IMR-90 (cell line): ENCODE data around the gene UBL5. TPM values are rescaled to one million over a fixed set of nuclear protein-coding genes. Genes with fewer than 3 reads are reported as not detected.
"Not testable (repeated sequence)": the region's sequence is repeated elsewhere in the genome, so short reads cannot be mapped to it uniquely, and the experiment has no call there.

Experiments
- ATAC-seq: fragments of 200-7000 bp; cut with Tn5 transposase; 2 replicates; pipeline ENCODE4 v1.9.1; 2020; ENCODE audit warnings: low read depth, mild to moderate bottlenecking, moderate library complexity
- BruUV-seq: library from RNA; stranded (reverse); fragments of 400-500 nt; replicated peaks from 2 replicates; lab custom pipeline; 2021; lab: Mats Ljungman, UMichigan
- CTCF ChIA-PET: fragments of 300-600 bp; formaldehyde crosslinking; extraction: SDS; loops from one replicate; lab custom pipeline; 2021; ENCODE audit warnings: antibody characterized with exemption; lab: Yijun Ruan, JAX
- POLR2A ChIA-PET: fragments of 300-600 bp; sonication (Branson Sonifier 250); formaldehyde crosslinking; loops from one replicate; lab custom pipeline; 2022; ENCODE audit warnings: antibody characterized with exemption; ENCODE audit not compliant: unreplicated experiment; lab: Charles Lee
- DNase-seq: peaks from one replicate; pipeline ENCODE4 v3.0.0; 2013
- H2AFZ ChIP-seq: replicated peaks from 2 replicates; pipeline ENCODE3; 2013; ENCODE audit warnings: low read length, mild to moderate bottlenecking; ENCODE audit not compliant: poor library complexity
- H2AK5ac ChIP-seq: 2 replicates; pipeline ENCODE4 v1.6.1; 2013; ENCODE audit warnings: low read depth, low read length, inconsistent platforms
- H2AK9ac ChIP-seq: replicated peaks from 2 replicates; pipeline ENCODE3; 2013; ENCODE audit warnings: mild to moderate bottlenecking, low read depth, low read length, moderate library complexity; ENCODE audit not compliant: poor library complexity
- H2BK120ac ChIP-seq: 2 replicates; pipeline ENCODE4 v1.6.1; 2013; ENCODE audit warnings: low read depth, low read length, inconsistent platforms
- H2BK15ac ChIP-seq: 3 replicates; pipeline ENCODE4 v1.6.1; 2013; ENCODE audit warnings: low read depth, low read length, inconsistent platforms
- H2BK20ac ChIP-seq: 2 replicates; pipeline ENCODE4 v1.6.1; 2013; ENCODE audit warnings: low read depth, mild to moderate bottlenecking, inconsistent platforms, low read length, moderate library complexity
- H2BK5ac ChIP-seq: 2 replicates; pipeline ENCODE4 v1.6.1; 2013; ENCODE audit warnings: mild to moderate bottlenecking, low read depth, low read length, inconsistent platforms; ENCODE audit not compliant: poor library complexity, severe bottlenecking
- H3K14ac ChIP-seq: replicated peaks from 2 replicates; pipeline ENCODE4 v1.6.1; 2013; ENCODE audit warnings: low read depth, low read length, inconsistent platforms
- H3K18ac ChIP-seq: 2 replicates; pipeline ENCODE4 v1.6.1; 2013; ENCODE audit warnings: low read depth, low read length, control low read depth
- H3K23ac ChIP-seq: 2 replicates; pipeline ENCODE4 v1.6.1; 2013; ENCODE audit warnings: low read depth, low read length, inconsistent platforms
- H3K27ac ChIP-seq: 2 replicates; pipeline ENCODE4 v1.5.1; 2013; ENCODE audit warnings: mild to moderate bottlenecking, control low read depth, low read length; ENCODE audit not compliant: insufficient read depth
- H3K27me3 ChIP-seq: 2 replicates; pipeline ENCODE4 v1.6.1; 2013; ENCODE audit warnings: low read length; ENCODE audit not compliant: control insufficient read depth, insufficient read depth
- H3K36me3 ChIP-seq: 2 replicates; pipeline ENCODE4 v1.6.1; 2013; ENCODE audit warnings: low read length, mixed read lengths; ENCODE audit not compliant: control insufficient read depth, insufficient read depth
- H3K4ac ChIP-seq: 2 replicates; pipeline ENCODE4 v1.6.1; 2013; ENCODE audit warnings: low read depth, low read length, inconsistent platforms
- H3K4me1 ChIP-seq: 2 replicates; pipeline ENCODE4 v1.6.1; 2013; ENCODE audit warnings: low read length, mixed read lengths; ENCODE audit not compliant: control insufficient read depth, insufficient read depth
- H3K4me2 ChIP-seq: 2 replicates; pipeline ENCODE4 v1.6.1; 2013; ENCODE audit warnings: low read depth, mild to moderate bottlenecking, control low read depth, low read length, moderate library complexity
- H3K4me3 ChIP-seq: 2 replicates; pipeline ENCODE4 v1.5.1; 2013; ENCODE audit warnings: low read depth, mild to moderate bottlenecking, control low read depth, low read length, moderate library complexity; ENCODE audit not compliant: insufficient read depth
- H3K56ac ChIP-seq: 2 replicates; pipeline ENCODE4 v1.6.1; 2013; ENCODE audit warnings: low read length, inconsistent platforms; ENCODE audit not compliant: insufficient read depth; ENCODE audit errors: extremely low read depth
- H3K79me1 ChIP-seq, 2 experiments: 2 replicates each; pipeline ENCODE4 v1.6.1; 2013; ENCODE audit warnings: low read length in 2 of 2, inconsistent platforms in 1 of 2, low read depth in 1 of 2
- H3K9ac ChIP-seq: 2 replicates; pipeline ENCODE4 v1.6.1; 2013; ENCODE audit warnings: low read depth, low read length, control low read depth
- H3K9me1 ChIP-seq: 2 replicates; pipeline ENCODE4 v1.6.1; 2013; ENCODE audit warnings: low read length, inconsistent platforms; ENCODE audit not compliant: insufficient read depth
- H3K9me3 ChIP-seq: 2 replicates; pipeline ENCODE4 v1.6.1; 2013; ENCODE audit warnings: low read length; ENCODE audit not compliant: control insufficient read depth, insufficient read depth
- H4K20me1 ChIP-seq: 2 replicates; pipeline ENCODE4 v1.6.1; 2013; ENCODE audit warnings: low read length, inconsistent platforms; ENCODE audit not compliant: insufficient read depth
- H4K5ac ChIP-seq: 2 replicates; pipeline ENCODE4 v1.6.1; 2013; ENCODE audit warnings: mild to moderate bottlenecking, low read depth, low read length, control low read depth
- H4K8ac ChIP-seq, 2 experiments: 2 replicates each; pipeline ENCODE4 v1.6.1; 2013; ENCODE audit warnings: low read depth in 2 of 2, low read length in 2 of 2, control low read depth in 1 of 2, inconsistent platforms in 1 of 2
- H4K91ac ChIP-seq: 2 replicates; pipeline ENCODE4 v1.6.1; 2013; ENCODE audit warnings: low read depth, low read length, inconsistent platforms; ENCODE audit not compliant: insufficient read depth
- BHLHE40 ChIP-seq: fragments of 150-350 bp; IDR thresholded peaks from 2 replicates; pipeline ENCODE4 v1.6.1; 2016; ENCODE audit warnings: mild to moderate bottlenecking, low read depth, low read length
- CEBPB ChIP-seq: IDR thresholded peaks from 2 replicates; pipeline ENCODE4 v1.6.1; 2012; ENCODE audit warnings: low read depth, low read length, improper control_type of control experiment
- CHD1 ChIP-seq: IDR thresholded peaks from 2 replicates; pipeline ENCODE4 v1.6.1; 2012; ENCODE audit warnings: low read depth, low read length, improper control_type of control experiment
- CTCF ChIP-seq: conservative IDR thresholded peaks from 2 replicates; pipeline ENCODE4 v1.5.1; 2012; ENCODE audit warnings: mild to moderate bottlenecking, low read depth, low read length, improper control_type of control experiment
- MAFK ChIP-seq: IDR thresholded peaks from 2 replicates; pipeline ENCODE4 v1.6.1; 2012; ENCODE audit warnings: low read depth, low read length, improper control_type of control experiment
- MAZ ChIP-seq: IDR thresholded peaks from 2 replicates; pipeline ENCODE4 v1.6.1; 2012; ENCODE audit warnings: low read depth, mild to moderate bottlenecking, low read length, improper control_type of control experiment, moderate library complexity, borderline replicate concordance
- MXI1 ChIP-seq: IDR thresholded peaks from 2 replicates; pipeline ENCODE4 v1.6.1; 2012; ENCODE audit warnings: low read depth, mild to moderate bottlenecking, low read length, moderate library complexity, borderline replicate concordance
- NFE2L2 ChIP-seq: fragments of 150-350 bp; IDR thresholded peaks from 2 replicates; pipeline ENCODE4 v1.6.1; 2016; ENCODE audit warnings: low read depth, mild to moderate bottlenecking, low read length
- WGBS, 2 experiments: methylation state at CpG; one replicate each; pipeline versions ENCODE4 v1.1.5 to v1.1.7; 2013; ENCODE audit warnings: missing lambda C conversion rate in 2 of 2; ENCODE audit not compliant: insufficient read length in 1 of 2; ENCODE audit errors: extremely low coverage in 2 of 2; 5-methylcytosine and 5-hydroxymethylcytosine counted together
- dilution Hi-C: fragments of 300-500 bp; cut with HindIII; formaldehyde crosslinking; loops from one replicate; pipeline ENCODE4 v1.14.3; 2018; ENCODE audit warnings: low sequenced_read_pairs; ENCODE audit not compliant: unreplicated experiment
- in situ Hi-C: fragments of 300-500 bp; cut with MboI; formaldehyde crosslinking; loops from 3 replicates; pipeline ENCODE4 v1.14.3; 2019; ENCODE audit warnings: low sequenced_read_pairs, inconsistent platforms, mixed read lengths
- intact Hi-C: fragments of 100-400 bp; cut with micrococcal nuclease; formaldehyde crosslinking; loops from 2 replicates; pipeline ENCODE4 v1.10.0; 2022
- polyA plus RNA-seq, 3 experiments: library from polyadenylated mRNA; depleted of rRNA; stranded (reverse); fragments of >200 nt; gene quantifications; 2 replicates each; pipeline ENCODE4 v1.2.3, GENCODE V29; 2012; ENCODE audit warnings: low replicate concordance in 1 of 3
- total RNA-seq: library from RNA; depleted of rRNA; stranded (reverse); fragments of >200 nt; gene quantifications from 2 replicates; pipeline ENCODE4 v1.2.3, GENCODE V29; 2012

UBL5 gene
- total and polyA plus RNA-seq, 2 of the 4 experiments (the other 2 are of a cell fraction): 434 to 1,091 TPM

- ChIA-PET CTCF (no interaction called here), POLR2A (no interaction called here)
- H3K27ac ChIP-seq: peak overlapping the region; percentile 31; the same call in 1 of the 2 replicates
- no peak overlapping the region for H2BK15ac ChIP-seq
- H2BK120ac ChIP-seq: no peak overlapping the region
- peak overlapping the region; percentile 9; the same call in 1 of the 2 replicates for H4K5ac ChIP-seq
- H3K79me1 ChIP-seq: peaks cover 4 to 11% of the 10 kb centered on the region in 2 experiments
- no peak overlapping the region for H2BK20ac ChIP-seq
- H4K8ac ChIP-seq: peak overlapping the region; percentile 22 to 46; a peak in 2 of 4 replicates
- H4K91ac ChIP-seq: peak overlapping the region; percentile 49; the same call in 1 of the 2 replicates
- ATAC-seq (no peak), DNase-seq (no peak)
- intact Hi-C loops (no loop called here), in situ Hi-C loops (no loop called here), dilution Hi-C loops (no loop called here)
- H3K14ac ChIP-seq: no peak overlapping the region
- TF ChIP-seq CTCF: no peak
- TF ChIP-seq BHLHE40: no peak
- TF ChIP-seq NFE2L2: no peak
- TF ChIP-seq CHD1: no peak
- TF ChIP-seq CEBPB: no peak
- TF ChIP-seq MAZ: no peak
- no peak for TF ChIP-seq MXI1
- TF ChIP-seq MAFK: no peak
- no peaks in the 10 kb centered on the region for H3K27me3 ChIP-seq
- no peak overlapping the region for H3K4me3 ChIP-seq
- H4K20me1 ChIP-seq: no peaks in the 10 kb centered on the region
- H3K36me3 ChIP-seq: no peaks in the 10 kb centered on the region
- H3K56ac ChIP-seq: no peak overlapping the region
- peak overlapping the region; percentile 57 for H3K4me2 ChIP-seq
- peak overlapping the region; percentile 19; the same call in 1 of the 2 replicates for H2AK5ac ChIP-seq
- H3K4ac ChIP-seq: no peak overlapping the region
- no TSS peak for BruUV-seq
- peak overlapping the region; percentile 3 for H2BK5ac ChIP-seq
- peak overlapping the region; percentile 32 for H3K9ac ChIP-seq
- peak overlapping the region; percentile 84 for H2AFZ ChIP-seq
- no peaks in the 10 kb centered on the region for H3K9me3 ChIP-seq
- H2AK9ac ChIP-seq: peak overlapping the region; percentile 33
- WGBS, 2 experiments: no CpG with 5 or more reads among the region's 11 CpGs
- no peak overlapping the region for H3K23ac ChIP-seq
- no peak overlapping the region; the same call in 1 of the 2 replicates for H3K18ac ChIP-seq
- H3K9me1 ChIP-seq: no peaks in the 10 kb centered on the region
- peaks cover 8% of the 10 kb centered on the region for H3K4me1 ChIP-seq
These were observed 38.7 kb upstream of the UBL5 start for GRCh38 chr19:9789066-9789465.

GRCh38 chr19:9789579-9789978 is 38.1 kb upstream of the UBL5 start:
- H4K20me1 ChIP-seq, H3K9me3 ChIP-seq, H3K27me3 ChIP-seq, H3K79me1 ChIP-seq, H3K36me3 ChIP-seq, H2BK120ac ChIP-seq, H3K4me1 ChIP-seq, H3K14ac ChIP-seq, H4K91ac ChIP-seq, H3K56ac ChIP-seq, intact Hi-C loops, POLR2A ChIA-PET, H3K4ac ChIP-seq, BruUV-seq, CTCF ChIA-PET, H3K18ac ChIP-seq, H2AK9ac ChIP-seq, in situ Hi-C loops, H3K23ac ChIP-seq, H2BK20ac ChIP-seq, H2BK15ac ChIP-seq, ATAC-seq, H3K4me3 ChIP-seq, H3K9me1 ChIP-seq, dilution Hi-C loops, H2AK5ac ChIP-seq: not testable (repeated sequence)
- Histone ChIP-seq H3K27ac (peak overlapping the region; percentile 31; the same call in 1 of the 2 replicates), H2AFZ (peak overlapping the region; percentile 84), H3K9ac (peak overlapping the region; percentile 32; the same call in 1 of the 2 replicates), H4K8ac (peak overlapping the region; percentile 22 to 46; a peak in 3 of 4 replicates), H4K5ac (peak overlapping the region; percentile 9; the same call in 1 of the 2 replicates), H3K4me2 (peak overlapping the region; percentile 57), H2BK5ac (peak overlapping the region; percentile 3)
- peak; percentile 47 for DNase-seq
- no CpG with 5 or more reads among the region's 5 CpGs for WGBS, 2 experiments
